H1 (cell line): ENCODE measurements around the gene MS4A7.

ENCODE experiments used
- CTCF ChIP-seq, 3 experiments: IDR thresholded peaks; 1 replicate in 2 of 3; 2 replicates in 1 of 3; pipeline versions ENCODE4 v1.5.1 to v1.6.1; 2011; ENCODE audit warnings: low read length in 3 of 3, mild to moderate bottlenecking in 3 of 3, inconsistent platforms in 2 of 3, low read depth in 1 of 3, moderate library complexity in 1 of 3; ENCODE audit not compliant: insufficient read depth in 1 of 3; ENCODE audit errors: control extremely low read depth in 1 of 3
- KDM1A ChIP-seq: fragments of 200-600, 300-600 bp; sonication (generic); IDR thresholded peaks from 2 replicates; pipeline ENCODE4 v1.7.1; 2016; ENCODE audit warnings: mild to moderate bottlenecking, low read length, borderline replicate concordance
- MAX ChIP-seq: IDR thresholded peaks from 2 replicates; pipeline ENCODE4 v1.6.1; 2012; ENCODE audit warnings: inconsistent platforms
- PHF8 ChIP-seq: fragments of 200-600 bp; sonication (generic); conservative IDR thresholded peaks from 2 replicates; pipeline ENCODE4 v1.7.1; 2012; ENCODE audit warnings: low read depth, mild to moderate bottlenecking, inconsistent platforms, low read length, moderate library complexity
- SP1 ChIP-seq: IDR thresholded peaks from 2 replicates; pipeline ENCODE4 v1.6.1; 2011; ENCODE audit warnings: low read depth, low read length

GRCh38 chr11:60360621-60361020 is 17.7 kb upstream of the MS4A7 start:
- no peak for TF ChIP-seq MAX
- no peak for TF ChIP-seq PHF8
- TF ChIP-seq SP1: no peak
- no peak for TF ChIP-seq KDM1A
- no peak for TF ChIP-seq CTCF (IDR thresholded peaks at IDR 0.05; ENCODE audit: control extremely low read depth in 1 of 3, insufficient read depth in 1 of 3, low read depth in 1 of 3, low read length in 3 of 3)
